ENCODE data around the gene ZNF362.

Gene ZNF362

DNA sequence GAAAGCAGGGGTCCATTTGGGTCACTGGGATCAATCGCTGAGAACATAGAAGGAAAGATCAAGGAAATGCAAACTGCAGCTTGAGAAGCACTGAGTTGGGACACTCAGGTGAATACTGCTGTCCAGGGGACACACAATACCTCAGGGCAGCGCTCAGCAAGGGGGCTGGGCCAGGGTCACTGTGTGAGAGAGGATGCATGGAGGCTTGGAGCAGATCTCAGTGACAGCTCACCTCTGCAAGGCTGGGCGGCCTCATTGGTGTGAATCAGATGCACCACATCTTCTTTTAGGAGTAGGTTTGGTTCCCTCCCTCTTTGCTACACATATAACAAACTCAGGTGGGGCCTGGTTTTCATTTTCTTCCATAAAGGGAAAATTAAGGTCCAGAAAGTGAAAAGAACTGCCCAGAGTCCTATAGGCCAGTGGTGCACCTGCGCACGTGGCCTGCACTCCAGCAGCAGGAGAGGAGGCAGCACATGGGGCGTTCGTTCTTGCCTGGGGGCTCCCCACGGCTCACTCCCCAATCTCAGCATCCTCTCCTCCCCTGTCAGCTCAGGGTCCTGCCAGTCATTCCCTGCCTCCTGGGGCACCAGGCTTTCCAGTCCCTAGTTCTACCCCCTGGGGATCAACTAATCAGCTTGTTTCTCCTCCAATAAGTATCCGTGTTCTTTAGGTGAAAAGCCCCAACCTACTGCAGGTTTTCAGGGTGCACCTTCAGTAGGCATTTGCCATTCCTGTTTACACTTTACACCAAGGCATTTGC, 63.1 kb downstream of the ZNF362 start:
- H3K4me2 ChIP-seq (ENCODE audit: insufficient read depth, low read length) = no peak overlapping the region
- no peaks in the 10 kb centered on the region for H3K9me3 ChIP-seq (ENCODE audit: insufficient read depth, low read length, severe bottlenecking)
- H3K9ac ChIP-seq (ENCODE audit: low read depth, low read length) = no peak overlapping the region
- H3K4me3 ChIP-seq (ENCODE audit: low read depth in 1 of 2, low read length in 2 of 2) = no peak overlapping the region
- no peaks in the 10 kb centered on the region for H3K79me2 ChIP-seq (ENCODE audit: insufficient read depth, low read length)
- TF ChIP-seq EZH2 (IDR thresholded peaks at IDR 0.05; ENCODE audit: borderline replicate concordance, low read depth, low read length, severe bottlenecking) = no peak
- TF ChIP-seq, protein P1, sequence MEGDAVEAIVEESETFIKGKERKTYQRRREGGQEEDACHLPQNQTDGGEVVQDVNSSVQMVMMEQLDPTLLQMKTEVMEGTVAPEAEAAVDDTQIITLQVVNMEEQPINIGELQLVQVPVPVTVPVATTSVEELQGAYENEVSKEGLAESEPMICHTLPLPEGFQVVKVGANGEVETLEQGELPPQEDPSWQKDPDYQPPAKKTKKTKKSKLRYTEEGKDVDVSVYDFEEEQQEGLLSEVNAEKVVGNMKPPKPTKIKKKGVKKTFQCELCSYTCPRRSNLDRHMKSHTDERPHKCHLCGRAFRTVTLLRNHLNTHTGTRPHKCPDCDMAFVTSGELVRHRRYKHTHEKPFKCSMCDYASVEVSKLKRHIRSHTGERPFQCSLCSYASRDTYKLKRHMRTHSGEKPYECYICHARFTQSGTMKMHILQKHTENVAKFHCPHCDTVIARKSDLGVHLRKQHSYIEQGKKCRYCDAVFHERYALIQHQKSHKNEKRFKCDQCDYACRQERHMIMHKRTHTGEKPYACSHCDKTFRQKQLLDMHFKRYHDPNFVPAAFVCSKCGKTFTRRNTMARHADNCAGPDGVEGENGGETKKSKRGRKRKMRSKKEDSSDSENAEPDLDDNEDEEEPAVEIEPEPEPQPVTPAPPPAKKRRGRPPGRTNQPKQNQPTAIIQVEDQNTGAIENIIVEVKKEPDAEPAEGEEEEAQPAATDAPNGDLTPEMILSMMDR (IDR thresholded peaks at IDR 0.05; ENCODE audit: borderline replicate concordance, extremely low read depth, low read length, poor library complexity, severe bottlenecking) = no peak
- H3K27me3 ChIP-seq (ENCODE audit: insufficient read depth, low read length, poor library complexity) = no peaks in the 10 kb centered on the region
- DNase-seq = no peak
- H3K4me1 ChIP-seq (ENCODE audit: insufficient read depth, low read length) = no peaks in the 10 kb centered on the region
- H2AFZ ChIP-seq (ENCODE audit: low read depth, low read length) = no peak overlapping the region
- ATAC-seq (ENCODE audit: insufficient read depth, low read depth) = no peak
- peaks cover 17% of the 10 kb centered on the region for H3K36me3 ChIP-seq (ENCODE audit: insufficient read depth, low read length)
- H4K20me1 ChIP-seq (ENCODE audit: insufficient read depth, low read length) = peaks cover 11% of the 10 kb centered on the region
- no peak overlapping the region for H3K27ac ChIP-seq (ENCODE audit: low read length)

DNA sequence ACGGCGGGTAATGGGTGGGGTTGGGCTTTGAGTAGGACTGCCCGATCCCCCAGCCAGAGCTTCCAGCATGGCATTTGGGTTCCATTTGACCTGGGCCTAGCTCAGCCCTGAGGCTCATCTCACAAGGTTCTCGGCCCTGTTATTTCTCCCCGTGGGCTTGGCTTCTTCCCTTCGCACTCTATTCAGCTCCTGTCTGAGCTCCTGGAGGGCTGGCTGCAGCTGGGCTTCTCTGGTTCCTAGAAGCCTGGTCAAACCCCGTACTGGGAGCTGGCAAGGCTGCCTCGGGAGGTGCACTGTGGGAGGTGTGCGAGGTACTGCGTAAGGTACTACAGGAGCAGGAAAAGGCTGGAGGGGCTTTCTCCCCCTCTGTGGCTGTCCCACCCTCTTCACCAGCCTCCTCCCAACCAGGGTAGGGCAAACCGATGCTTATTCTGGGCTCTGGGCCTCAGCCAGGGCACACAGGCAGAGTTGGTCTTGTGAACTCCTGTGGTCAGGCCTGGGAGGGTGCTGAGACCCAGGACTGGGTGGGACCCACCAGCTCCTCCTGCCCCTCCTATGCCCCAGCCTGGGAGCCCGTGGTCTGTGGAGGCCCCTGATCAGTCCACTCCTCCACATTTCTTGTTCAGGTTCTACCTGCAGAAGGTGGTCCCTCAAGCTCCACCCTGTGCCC, 63.8 kb downstream of the ZNF362 start:
- Histone ChIP-seq H3K9ac (ENCODE audit: low read depth, low read length) (no peak overlapping the region), H3K9me3 (ENCODE audit: insufficient read depth, low read length, severe bottlenecking) (no peaks in the 10 kb centered on the region), H3K4me3 (ENCODE audit: low read depth in 1 of 2, low read length in 2 of 2) (no peak overlapping the region), H3K4me1 (ENCODE audit: insufficient read depth, low read length) (no peaks in the 10 kb centered on the region), H4K20me1 (ENCODE audit: insufficient read depth, low read length) (peaks cover 16% of the 10 kb centered on the region), H2AFZ (ENCODE audit: low read depth, low read length) (no peak overlapping the region), H3K36me3 (ENCODE audit: insufficient read depth, low read length) (peaks cover 24% of the 10 kb centered on the region), H3K4me2 (ENCODE audit: insufficient read depth, low read length) (no peak overlapping the region), H3K27ac (ENCODE audit: low read length) (no peak overlapping the region), H3K27me3 (ENCODE audit: insufficient read depth, low read length, poor library complexity) (no peaks in the 10 kb centered on the region), H3K79me2 (ENCODE audit: insufficient read depth, low read length) (no peaks in the 10 kb centered on the region)
- no peak for TF ChIP-seq EZH2 (IDR thresholded peaks at IDR 0.05; ENCODE audit: borderline replicate concordance, low read depth, low read length, severe bottlenecking)
- TF ChIP-seq, protein P1 (IDR thresholded peaks at IDR 0.05; ENCODE audit: borderline replicate concordance, extremely low read depth, low read length, poor library complexity, severe bottlenecking) = no peak
- DNase-seq (no peak), ATAC-seq (ENCODE audit: insufficient read depth, low read depth) (0 out of 3 replicates have a peak, but pooled peaks have one; percentile 20)

DNA sequence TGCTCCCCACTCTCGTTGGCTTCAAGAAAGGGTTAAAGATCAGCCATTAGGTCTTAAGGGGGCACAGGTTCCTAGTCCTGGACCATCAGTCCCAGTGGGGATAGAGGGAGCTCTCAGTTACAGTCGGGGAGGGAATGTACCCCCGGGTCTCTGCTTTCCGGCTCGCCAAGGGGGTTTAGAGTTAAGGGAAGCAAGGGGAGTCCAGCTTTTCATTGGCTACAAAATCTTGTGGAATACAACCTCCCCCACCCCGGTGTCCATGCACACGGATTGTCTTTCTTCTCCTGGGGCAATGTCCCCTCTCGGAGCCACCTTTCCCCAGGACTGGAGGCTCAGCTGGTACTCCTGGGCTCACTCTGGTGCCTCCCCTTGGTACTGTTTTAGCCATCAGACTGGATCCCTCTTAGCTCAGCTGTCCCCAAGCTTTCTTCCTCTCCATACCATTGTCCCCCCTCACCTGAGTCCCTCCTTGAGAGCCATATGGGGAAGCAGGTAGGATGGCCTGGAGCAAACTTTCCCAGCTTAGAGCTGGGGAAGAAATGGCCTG, 64.4 kb downstream of the ZNF362 start, which contains the start of gene A3GALT2:
Gene A3GALT2 (minus strand): TSS at position 480 of the 547 bp plus-strand sequence. CDS start 0 bp downstream, at position 480.
- ATAC-seq (ENCODE audit: insufficient read depth, low read depth) = 0 out of 3 replicates have a peak, but pooled peaks have one; percentile 18
- no peak within 1 kb of the TSS for H3K9ac ChIP-seq (ENCODE audit: low read depth, low read length)
- no peak within 1 kb of the TSS for H3K4me3 ChIP-seq (ENCODE audit: low read depth in 1 of 2, low read length in 2 of 2)

More for the DNA sequence above, 64.4 kb downstream of the ZNF362 start, which contains the start of gene A3GALT2:
- Histone ChIP-seq H3K79me2 (ENCODE audit: insufficient read depth, low read length) (no peaks in the 10 kb centered on the region), H3K4me1 (ENCODE audit: insufficient read depth, low read length) (no peaks in the 10 kb centered on the region), H3K27ac (ENCODE audit: low read length) (no peak within 1 kb of the TSS), H4K20me1 (ENCODE audit: insufficient read depth, low read length) (peaks cover 21% of the 10 kb centered on the region), H3K36me3 (ENCODE audit: insufficient read depth, low read length) (peaks cover 30% of the 10 kb centered on the region), H3K9me3 (ENCODE audit: insufficient read depth, low read length, severe bottlenecking) (no peaks in the 10 kb centered on the region), H3K4me2 (ENCODE audit: insufficient read depth, low read length) (no peak within 1 kb of the TSS), H3K27me3 (ENCODE audit: insufficient read depth, low read length, poor library complexity) (no peaks in the 10 kb centered on the region), H2AFZ (ENCODE audit: low read depth, low read length) (no peak within 1 kb of the TSS)
- TF ChIP-seq EZH2 (IDR thresholded peaks at IDR 0.05; ENCODE audit: borderline replicate concordance, low read depth, low read length, severe bottlenecking) = no peak
- TF ChIP-seq, protein P1 (IDR thresholded peaks at IDR 0.05; ENCODE audit: borderline replicate concordance, extremely low read depth, low read length, poor library complexity, severe bottlenecking) = no peak
- no peak for DNase-seq

Data from DND-41 (cell line).